ENCODE data around the gene MTMR3. TPM values are rescaled to one million over a fixed set of nuclear protein-coding genes. Genes with fewer than 3 reads are reported as not detected.

The MTMR3 gene
- polyA plus RNA-seq, 1 of the 3 experiments (the other 2 are of a cell fraction), result 20.4 TPM

- Histone ChIP-seq H4K20me1 (ENCODE audit: insufficient read depth) (peaks cover 9% of the 10 kb centered on the region; the same call in 1 of the 2 replicates), H3K9me3 (no peaks in the 10 kb centered on the region), H3K4me1 (ENCODE audit: control insufficient read depth in 1 of 2, insufficient read depth in 2 of 2, low read depth in 1 of 2, low read length in 1 of 2) (peaks cover 3 to 18% of the 10 kb centered on the region in 2 experiments), H3K27ac (ENCODE audit: low read depth in 2 of 2, low read length in 1 of 2) (no peak overlapping the region), H3K4me3 (ENCODE audit: low read depth in 2 of 2, low read length in 1 of 2) (no peak overlapping the region), H3K9me2 (no peaks in the 10 kb centered on the region), H3F3A (replicated peaks; ENCODE audit: insufficient read depth) (peaks cover 18% of the 10 kb centered on the region), H2AFZ (ENCODE audit: low read depth) (no peak overlapping the region), H3K36me3 (replicated peaks in 1 of 2; ENCODE audit: control insufficient read depth in 1 of 2, insufficient read depth in 2 of 2, low read length in 1 of 2) (peaks cover 19 to 29% of the 10 kb centered on the region in 2 experiments), H3K9ac (no peak overlapping the region), H3K79me2 (ENCODE audit: insufficient read depth) (no peaks in the 10 kb centered on the region), H3K27me3 (ENCODE audit: insufficient read depth) (no peaks in the 10 kb centered on the region), H3K4me2 (no peak overlapping the region)
- POLR2A ChIA-PET, result no interaction called here
- TF ChIP-seq FOSL2 (IDR thresholded peaks at IDR 0.05; ENCODE audit: borderline replicate concordance, low read depth) (no peak), CTCF (IDR thresholded peaks at IDR 0.05) (peak; percentile 50)
- CTCF ChIA-PET, result interaction anchor here (0.6 to 2.8 kb wide), 6 partner anchors 13 to 373 kb away, joined by 3 to 13 read pairs (median 3); partner anchors contain the start of gene MTMR3
- WGBS (ENCODE audit: low lambda C conversion rate), result 75% methylated on average over 4 of the region's 4 CpGs
- DNase-seq, result no peak
Observed at GRCh38 chr22:29998627-29999384, 115.8 kb downstream of the MTMR3 start.

DNA sequence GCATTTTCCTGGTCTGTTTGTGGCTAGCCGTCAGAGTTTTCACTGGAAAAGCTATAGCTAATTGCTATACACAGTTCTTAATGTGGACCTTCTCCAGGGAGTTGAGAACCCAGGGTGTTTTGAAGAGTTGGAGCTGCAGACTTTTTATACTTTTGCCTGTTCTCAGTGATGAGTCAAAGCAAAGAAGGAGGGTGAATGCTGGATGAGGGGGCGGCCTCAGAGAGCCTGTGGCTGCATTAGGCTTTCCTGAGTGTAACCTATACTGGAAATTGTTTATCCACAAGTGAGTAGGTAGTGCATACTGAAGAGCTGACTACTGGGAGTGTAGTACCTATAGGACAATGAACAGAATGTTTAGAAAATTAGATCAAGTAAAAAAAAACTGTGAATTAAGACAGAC, 117.6 kb downstream of the MTMR3 start:
- Histone ChIP-seq H4K20me1 (ENCODE audit: insufficient read depth) (no peaks in the 10 kb centered on the region), H2AFZ (ENCODE audit: low read depth) (no peak overlapping the region), H3K9me2 (no peaks in the 10 kb centered on the region), H3K27me3 (ENCODE audit: insufficient read depth) (no peaks in the 10 kb centered on the region), H3K36me3 (replicated peaks in 1 of 2; ENCODE audit: control insufficient read depth in 1 of 2, insufficient read depth in 2 of 2, low read length in 1 of 2) (peaks cover 20 to 30% of the 10 kb centered on the region in 2 experiments), H3K27ac (ENCODE audit: low read depth in 2 of 2, low read length in 1 of 2) (no peak overlapping the region), H3K4me3 (ENCODE audit: low read depth in 2 of 2, low read length in 1 of 2) (no peak overlapping the region), H3K9me3 (no peaks in the 10 kb centered on the region), H3K4me2 (no peak overlapping the region), H3K4me1 (ENCODE audit: control insufficient read depth in 1 of 2, insufficient read depth in 2 of 2, low read depth in 1 of 2, low read length in 1 of 2) (peaks cover 16 to 17% of the 10 kb centered on the region in 2 experiments), H3K9ac (no peak overlapping the region), H3F3A (replicated peaks; ENCODE audit: insufficient read depth) (peaks cover 10% of the 10 kb centered on the region), H3K79me2 (ENCODE audit: insufficient read depth) (no peaks in the 10 kb centered on the region)
- WGBS (ENCODE audit: low lambda C conversion rate), result 71% methylated on average over 2 of the region's 2 CpGs
- ChIA-PET POLR2A (no interaction called here), CTCF (interaction anchor here (0.9 to 1.4 kb wide), 3 partner anchors 79 to 364 kb away, joined by 3 to 4 read pairs (median 4); no protein-coding TSS in a partner anchor)
- no peak for TF ChIP-seq SIN3A (IDR thresholded peaks at IDR 0.05; ENCODE audit: borderline replicate concordance, low read depth, low read length)
- peak; percentile 22; the same call in 1 of the 2 replicates for TF ChIP-seq FOSL2 (IDR thresholded peaks at IDR 0.05; ENCODE audit: borderline replicate concordance, low read depth)
- DNase-seq, result no peak

DNA sequence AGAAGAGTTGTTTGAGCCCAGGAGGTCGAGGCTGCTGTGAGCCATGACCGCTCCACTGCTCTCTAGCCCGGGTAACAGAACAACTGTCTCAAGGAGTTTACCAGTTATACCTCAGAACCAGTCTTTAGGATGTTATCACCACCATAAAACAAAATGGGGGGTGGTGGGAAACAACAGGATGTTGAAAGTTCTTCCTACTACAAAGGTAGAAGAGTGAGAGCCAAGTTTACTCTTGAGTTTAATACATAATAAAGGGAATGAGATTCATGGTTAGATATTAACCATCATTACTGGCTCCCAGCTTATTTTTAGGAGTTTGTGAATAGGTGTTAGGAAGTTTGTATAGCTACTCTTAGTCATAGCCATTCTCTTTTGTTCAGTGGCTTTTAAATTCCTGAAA, 118.5 kb downstream of the MTMR3 start:
- Histone ChIP-seq H3K36me3 (replicated peaks in 1 of 2; ENCODE audit: control insufficient read depth in 1 of 2, insufficient read depth in 2 of 2, low read length in 1 of 2) (peaks cover 24 to 33% of the 10 kb centered on the region in 2 experiments), H3F3A (replicated peaks; ENCODE audit: insufficient read depth) (peaks cover 10% of the 10 kb centered on the region), H3K4me2 (no peak overlapping the region), H3K27me3 (ENCODE audit: insufficient read depth) (no peaks in the 10 kb centered on the region), H3K9me2 (no peaks in the 10 kb centered on the region), H3K4me3 (ENCODE audit: low read depth in 2 of 2, low read length in 1 of 2) (no peak overlapping the region), H3K4me1 (ENCODE audit: control insufficient read depth in 1 of 2, insufficient read depth in 2 of 2, low read depth in 1 of 2, low read length in 1 of 2) (peaks cover 14 to 17% of the 10 kb centered on the region in 2 experiments), H2AFZ (ENCODE audit: low read depth) (no peak overlapping the region), H4K20me1 (ENCODE audit: insufficient read depth) (no peaks in the 10 kb centered on the region), H3K9me3 (no peaks in the 10 kb centered on the region), H3K79me2 (ENCODE audit: insufficient read depth) (no peaks in the 10 kb centered on the region), H3K27ac (ENCODE audit: low read depth in 2 of 2, low read length in 1 of 2) (no peak overlapping the region), H3K9ac (no peak overlapping the region)
- POLR2A ChIA-PET, result no interaction called here
- CTCF ChIA-PET, result interaction anchor here (1.0 to 6.1 kb wide), 4 partner anchors 15 to 376 kb away, joined by 3 to 54 read pairs (median 4); no protein-coding TSS in a partner anchor
- WGBS (ENCODE audit: low lambda C conversion rate), result 100% methylated on average over 3 of the region's 3 CpGs
- DNase-seq, result no peak
- TF ChIP-seq EZH2phosphoT487 (IDR thresholded peaks at IDR 0.05; ENCODE audit: borderline replicate concordance, low read depth) (no peak), RFX5 (IDR thresholded peaks at IDR 0.05; ENCODE audit: low read length) (no peak), POLR2AphosphoS5 (IDR thresholded peaks at IDR 0.05; ENCODE audit: low read depth, low read length) (no peak), FOSL2 (IDR thresholded peaks at IDR 0.05; ENCODE audit: borderline replicate concordance, low read depth) (no peak), NRF1 (IDR thresholded peaks at IDR 0.05; ENCODE audit: low read depth, low read length) (no peak), YY1 (IDR thresholded peaks at IDR 0.05; ENCODE audit: low read depth) (no peak), GABPA (IDR thresholded peaks at IDR 0.05; ENCODE audit: low read depth) (no peak), MEF2A (IDR thresholded peaks at IDR 0.05; ENCODE audit: borderline replicate concordance, low read depth) (no peak), GATA2 (CRISPR knock-in tag; IDR thresholded peaks at IDR 0.05) (no peak), ELF1 (IDR thresholded peaks at IDR 0.05) (no peak), TAF1 (IDR thresholded peaks at IDR 0.05; ENCODE audit: borderline replicate concordance, low read depth, low read length) (no peak), CTCF (IDR thresholded peaks at IDR 0.05) (no peak), TCF12 (IDR thresholded peaks at IDR 0.05) (no peak), RAD21 (IDR thresholded peaks at IDR 0.05; ENCODE audit: low read length) (no peak)
- TF ChIP-seq, protein P1, sequence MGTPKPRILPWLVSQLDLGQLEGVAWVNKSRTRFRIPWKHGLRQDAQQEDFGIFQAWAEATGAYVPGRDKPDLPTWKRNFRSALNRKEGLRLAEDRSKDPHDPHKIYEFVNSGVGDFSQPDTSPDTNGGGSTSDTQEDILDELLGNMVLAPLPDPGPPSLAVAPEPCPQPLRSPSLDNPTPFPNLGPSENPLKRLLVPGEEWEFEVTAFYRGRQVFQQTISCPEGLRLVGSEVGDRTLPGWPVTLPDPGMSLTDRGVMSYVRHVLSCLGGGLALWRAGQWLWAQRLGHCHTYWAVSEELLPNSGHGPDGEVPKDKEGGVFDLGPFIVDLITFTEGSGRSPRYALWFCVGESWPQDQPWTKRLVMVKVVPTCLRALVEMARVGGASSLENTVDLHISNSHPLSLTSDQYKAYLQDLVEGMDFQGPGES (IDR thresholded peaks at IDR 0.05; ENCODE audit: low read depth, low read length), result no peak
